PFSK-1 (cell line): ENCODE data around the gene DOCK10.

Experiments
- FOXP2 ChIP-seq: optimal IDR thresholded peaks from 2 replicates; pipeline ENCODE3; 2011; ENCODE audit warnings: borderline replicate concordance, control low read depth, inconsistent platforms; ENCODE audit not compliant: insufficient read depth; ENCODE audit errors: extremely low read length, extremely low read depth
- POLR2AphosphoS5 ChIP-seq: IDR thresholded peaks from 2 replicates; pipeline ENCODE4 v1.6.1; 2012; ENCODE audit warnings: low read depth, mild to moderate bottlenecking, control low read depth, low read length, moderate library complexity
- SIN3A ChIP-seq: IDR thresholded peaks from 2 replicates; pipeline ENCODE4 v1.6.1; 2012; ENCODE audit warnings: mild to moderate bottlenecking, low read length, moderate library complexity, borderline replicate concordance; ENCODE audit not compliant: insufficient read depth
- TAF1 ChIP-seq: IDR thresholded peaks from 2 replicates; pipeline ENCODE4 v1.6.1; 2012; ENCODE audit warnings: low read length, control low read depth, borderline replicate concordance; ENCODE audit not compliant: insufficient read depth
- TF ChIP-seq, protein P1 (sequence below), 2 experiments: IDR thresholded peaks; 2 replicates each; pipeline versions ENCODE4 v1.6.1 to v1.8.0; 2011 to 2012; ENCODE audit warnings: low read depth in 2 of 2, low read length in 2 of 2, control low read depth in 1 of 2, inconsistent platforms in 1 of 2, mild to moderate bottlenecking in 1 of 2, moderate library complexity in 1 of 2; ENCODE audit not compliant: insufficient read depth in 1 of 2

Gene DOCK10

DNA sequence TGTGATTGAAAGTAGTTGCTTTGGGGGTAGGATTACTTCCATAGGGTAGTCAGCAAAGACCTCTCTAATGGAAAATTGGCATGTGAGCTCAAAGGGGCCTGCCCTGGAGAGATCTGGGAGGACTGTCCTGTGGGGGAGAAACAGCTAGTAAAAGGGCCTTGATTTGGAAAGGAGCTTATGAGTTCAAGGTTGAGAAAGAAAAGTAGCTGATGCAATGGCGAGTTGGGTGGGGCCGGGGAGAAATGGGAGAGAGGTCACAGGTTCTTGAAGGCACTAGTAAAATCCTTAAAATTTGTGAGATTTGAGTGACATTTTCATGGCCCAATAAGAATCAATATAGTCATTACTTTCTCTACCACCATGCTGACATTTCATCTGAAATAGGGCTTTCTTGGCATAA is 244.1 kb downstream of the DOCK10 start:
- TF ChIP-seq, protein P1, sequence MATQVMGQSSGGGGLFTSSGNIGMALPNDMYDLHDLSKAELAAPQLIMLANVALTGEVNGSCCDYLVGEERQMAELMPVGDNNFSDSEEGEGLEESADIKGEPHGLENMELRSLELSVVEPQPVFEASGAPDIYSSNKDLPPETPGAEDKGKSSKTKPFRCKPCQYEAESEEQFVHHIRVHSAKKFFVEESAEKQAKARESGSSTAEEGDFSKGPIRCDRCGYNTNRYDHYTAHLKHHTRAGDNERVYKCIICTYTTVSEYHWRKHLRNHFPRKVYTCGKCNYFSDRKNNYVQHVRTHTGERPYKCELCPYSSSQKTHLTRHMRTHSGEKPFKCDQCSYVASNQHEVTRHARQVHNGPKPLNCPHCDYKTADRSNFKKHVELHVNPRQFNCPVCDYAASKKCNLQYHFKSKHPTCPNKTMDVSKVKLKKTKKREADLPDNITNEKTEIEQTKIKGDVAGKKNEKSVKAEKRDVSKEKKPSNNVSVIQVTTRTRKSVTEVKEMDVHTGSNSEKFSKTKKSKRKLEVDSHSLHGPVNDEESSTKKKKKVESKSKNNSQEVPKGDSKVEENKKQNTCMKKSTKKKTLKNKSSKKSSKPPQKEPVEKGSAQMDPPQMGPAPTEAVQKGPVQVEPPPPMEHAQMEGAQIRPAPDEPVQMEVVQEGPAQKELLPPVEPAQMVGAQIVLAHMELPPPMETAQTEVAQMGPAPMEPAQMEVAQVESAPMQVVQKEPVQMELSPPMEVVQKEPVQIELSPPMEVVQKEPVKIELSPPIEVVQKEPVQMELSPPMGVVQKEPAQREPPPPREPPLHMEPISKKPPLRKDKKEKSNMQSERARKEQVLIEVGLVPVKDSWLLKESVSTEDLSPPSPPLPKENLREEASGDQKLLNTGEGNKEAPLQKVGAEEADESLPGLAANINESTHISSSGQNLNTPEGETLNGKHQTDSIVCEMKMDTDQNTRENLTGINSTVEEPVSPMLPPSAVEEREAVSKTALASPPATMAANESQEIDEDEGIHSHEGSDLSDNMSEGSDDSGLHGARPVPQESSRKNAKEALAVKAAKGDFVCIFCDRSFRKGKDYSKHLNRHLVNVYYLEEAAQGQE (IDR thresholded peaks at IDR 0.05; ENCODE audit: insufficient read depth in 1 of 2, low read depth in 2 of 2, low read length in 2 of 2), result no peak
- TF ChIP-seq TAF1 (no peak), POLR2AphosphoS5 (no peak), FOXP2 (no peak), SIN3A (no peak)

DNA sequence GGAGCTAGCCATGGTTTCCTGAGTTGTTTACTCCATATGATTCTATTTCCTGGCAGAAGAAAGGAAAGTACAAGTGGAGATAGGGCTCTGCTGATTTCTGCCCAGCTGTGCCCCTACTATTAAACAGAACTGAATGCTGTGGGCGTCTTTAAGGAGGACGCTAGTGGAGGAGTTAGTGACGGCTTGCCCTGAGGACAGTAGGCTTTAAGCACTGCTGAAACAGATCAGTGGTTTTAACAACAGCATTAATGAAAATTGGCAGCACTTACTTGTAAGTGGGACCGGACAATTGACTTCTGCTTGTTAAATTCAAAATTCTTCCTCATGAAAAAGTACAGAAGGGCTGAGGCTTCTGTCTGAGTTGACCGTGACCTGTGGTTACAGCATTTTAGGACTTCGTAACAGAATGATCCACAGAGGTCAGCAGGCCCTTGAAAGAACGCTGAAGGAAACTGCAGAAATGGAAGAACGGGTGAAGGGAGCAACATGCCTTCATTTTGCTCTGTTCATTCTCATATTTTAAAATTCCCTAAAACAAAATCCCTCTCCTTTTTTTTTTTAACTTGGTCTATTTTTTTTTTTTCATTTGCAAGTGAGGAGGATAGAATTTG is 245.5 kb downstream of the DOCK10 start:
- TF ChIP-seq SIN3A, result no peak

DNA sequence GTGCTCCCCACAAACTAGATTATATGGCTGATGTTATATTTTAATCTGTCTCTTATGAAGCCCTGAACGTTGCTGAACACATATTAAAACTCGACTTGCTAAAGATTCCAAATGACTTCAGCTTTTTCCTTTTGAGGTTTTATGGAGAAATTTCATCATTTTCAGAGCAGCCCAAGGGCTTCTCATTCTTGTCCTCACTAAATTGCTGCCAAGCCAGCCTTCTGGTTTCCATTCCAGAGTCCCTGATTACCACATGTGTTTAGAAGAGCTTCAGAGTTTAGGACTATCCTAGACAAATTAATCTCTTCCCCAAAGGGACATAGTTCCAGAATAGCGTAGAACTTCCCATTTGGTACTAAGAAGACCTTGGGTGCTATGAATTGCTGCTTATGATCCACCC is 248.3 kb downstream of the DOCK10 start:
- TF ChIP-seq SIN3A (no peak), TAF1 (no peak), POLR2AphosphoS5 (no peak), FOXP2 (no peak)
- TF ChIP-seq, protein P1 (IDR thresholded peaks at IDR 0.05; ENCODE audit: insufficient read depth in 1 of 2, low read depth in 2 of 2, low read length in 2 of 2), result no peak

DNA sequence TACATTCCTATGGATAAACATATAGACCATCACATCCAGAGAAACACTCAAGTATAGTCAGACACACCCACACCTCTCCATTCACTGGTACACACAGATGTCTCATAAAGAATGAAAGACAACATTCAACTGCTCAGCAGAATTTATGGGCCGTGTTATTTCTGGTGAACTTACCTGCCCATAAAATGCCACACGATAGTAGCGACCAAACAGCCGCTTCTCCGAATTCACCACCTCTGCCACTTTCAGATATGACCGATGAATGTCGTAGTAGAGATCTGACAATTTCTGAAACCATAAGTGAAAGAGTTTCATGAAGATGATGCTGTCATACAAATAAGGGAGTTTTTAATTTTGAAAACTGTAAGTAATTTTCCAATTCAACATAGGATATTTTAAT is 255.4 kb downstream of the DOCK10 start:
- TF ChIP-seq, protein P1 (IDR thresholded peaks at IDR 0.05; ENCODE audit: insufficient read depth in 1 of 2, low read depth in 2 of 2, low read length in 2 of 2), result no peak
- TF ChIP-seq POLR2AphosphoS5, result no peak
- TF ChIP-seq FOXP2, result no peak

DNA sequence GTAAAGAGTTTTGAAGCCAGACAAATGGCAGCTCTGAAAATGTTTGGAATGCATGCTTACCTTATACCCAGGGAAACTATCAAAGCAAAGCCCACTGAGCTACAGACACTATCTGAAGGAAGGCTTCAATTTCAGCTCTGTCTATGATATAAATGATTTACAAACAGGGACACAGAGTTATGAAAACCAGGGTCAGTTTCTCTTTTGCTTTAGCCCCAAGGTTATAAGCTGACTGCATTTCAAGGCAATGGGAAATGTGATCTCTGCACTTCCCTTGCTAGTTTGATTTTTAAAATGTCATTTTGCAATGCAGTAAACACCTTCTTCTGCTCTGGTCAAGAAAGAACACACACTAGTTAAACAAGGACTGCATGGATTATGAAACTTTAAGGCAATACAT is 260.9 kb downstream of the DOCK10 start:
- TF ChIP-seq TAF1 (no peak), FOXP2 (no peak), POLR2AphosphoS5 (no peak), SIN3A (no peak)
- TF ChIP-seq, protein P1 (IDR thresholded peaks at IDR 0.05; ENCODE audit: insufficient read depth in 1 of 2, low read depth in 2 of 2, low read length in 2 of 2), result no peak
